NB4 (cell line): ENCODE results near the gene GMDS.
A peak's percentile ranks its signal among the peaks of the same experiment; 100 is the strongest.

ENCODE experiments used
- MYC ChIP-seq: IDR thresholded peaks from 2 replicates; pipeline ENCODE4 v1.6.1; 2011; ENCODE audit warnings: low read depth, low read length
- TF ChIP-seq, protein P1 (sequence below): IDR thresholded peaks from one replicate; pipeline ENCODE4 v1.5.1; 2012; ENCODE audit warnings: low read depth, low read length

DNA sequence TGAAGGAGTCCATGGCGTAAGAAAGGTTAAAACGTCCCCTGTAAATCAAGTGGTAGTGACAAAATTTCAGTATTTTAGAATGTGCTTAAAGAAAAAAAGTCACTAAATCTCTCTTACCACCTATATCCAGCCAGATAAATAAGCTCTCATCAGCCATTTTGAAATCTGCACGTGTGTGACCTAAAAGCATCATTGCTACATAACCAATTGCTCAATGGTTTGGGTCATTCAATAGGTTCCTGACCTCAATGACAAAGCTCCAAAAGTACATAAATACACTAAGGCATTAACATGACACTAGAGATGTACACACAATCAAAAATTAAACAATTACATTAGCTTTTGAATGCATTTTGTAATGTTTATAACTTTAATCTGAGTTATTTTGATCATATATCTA, 272.4 kb downstream of the GMDS start:
- TF ChIP-seq, protein P1, sequence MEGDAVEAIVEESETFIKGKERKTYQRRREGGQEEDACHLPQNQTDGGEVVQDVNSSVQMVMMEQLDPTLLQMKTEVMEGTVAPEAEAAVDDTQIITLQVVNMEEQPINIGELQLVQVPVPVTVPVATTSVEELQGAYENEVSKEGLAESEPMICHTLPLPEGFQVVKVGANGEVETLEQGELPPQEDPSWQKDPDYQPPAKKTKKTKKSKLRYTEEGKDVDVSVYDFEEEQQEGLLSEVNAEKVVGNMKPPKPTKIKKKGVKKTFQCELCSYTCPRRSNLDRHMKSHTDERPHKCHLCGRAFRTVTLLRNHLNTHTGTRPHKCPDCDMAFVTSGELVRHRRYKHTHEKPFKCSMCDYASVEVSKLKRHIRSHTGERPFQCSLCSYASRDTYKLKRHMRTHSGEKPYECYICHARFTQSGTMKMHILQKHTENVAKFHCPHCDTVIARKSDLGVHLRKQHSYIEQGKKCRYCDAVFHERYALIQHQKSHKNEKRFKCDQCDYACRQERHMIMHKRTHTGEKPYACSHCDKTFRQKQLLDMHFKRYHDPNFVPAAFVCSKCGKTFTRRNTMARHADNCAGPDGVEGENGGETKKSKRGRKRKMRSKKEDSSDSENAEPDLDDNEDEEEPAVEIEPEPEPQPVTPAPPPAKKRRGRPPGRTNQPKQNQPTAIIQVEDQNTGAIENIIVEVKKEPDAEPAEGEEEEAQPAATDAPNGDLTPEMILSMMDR = no peak
- peak; percentile 61 for TF ChIP-seq MYC
